ENCODE data around the gene TMEM150C. TPM values are rescaled to one million over a fixed set of nuclear protein-coding genes. Genes with fewer than 3 reads are reported as not detected.

TMEM150C gene
- total RNA-seq = 3.2 TPM in 2 replicates

DNA sequence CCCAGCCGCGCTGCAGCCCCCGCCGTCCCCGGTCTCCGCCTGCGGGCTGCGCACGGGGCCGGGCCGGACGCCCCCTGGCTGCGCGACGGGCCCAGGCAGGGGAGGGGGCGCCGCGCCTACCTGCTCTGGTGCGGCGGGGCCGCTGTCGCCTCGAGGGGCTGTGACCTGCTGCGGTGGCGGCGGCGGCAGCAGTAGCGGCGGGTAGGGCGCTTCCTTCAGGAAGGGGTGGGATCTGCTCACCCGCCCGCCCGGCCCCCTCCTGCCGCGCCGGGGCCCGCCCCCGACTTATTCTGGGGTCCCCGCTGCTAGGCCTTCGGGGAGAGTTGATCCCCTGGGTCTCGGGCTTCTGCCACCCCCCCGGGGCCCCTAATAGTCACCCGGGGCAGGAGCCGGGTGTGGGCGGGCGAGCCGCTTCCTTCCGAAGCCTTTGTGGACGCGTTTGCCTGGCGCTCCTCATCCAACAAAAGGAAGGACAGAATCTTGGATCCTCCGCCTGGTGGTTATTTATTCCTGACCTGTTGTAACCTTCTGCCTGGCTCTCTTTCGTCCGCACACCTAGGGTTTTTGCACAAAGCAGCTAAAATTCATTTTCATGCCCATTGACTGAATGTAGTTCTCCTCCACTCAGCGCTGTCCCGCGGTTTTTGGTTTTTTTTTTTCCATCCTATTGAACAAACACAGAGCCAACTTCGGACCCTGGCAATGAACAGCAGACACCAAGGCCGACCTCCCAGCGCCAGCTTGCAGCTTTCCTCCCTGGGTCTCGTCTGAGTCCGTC lies at the start of gene TMEM150C:
TSS of gene TMEM150C (minus strand) at position 203 of the 778 bp plus-strand sequence. CDS start 57,331 bp downstream, outside the sequence.

Other genes with a start within 250 kb of the TMEM150C start
- 35.4 and 41.0 TPM in 2 replicates for gene HNRNPD, start 188.0 kb downstream of the TMEM150C start, total RNA-seq
- gene HNRNPDL, start 131.5 kb downstream of the TMEM150C start, total RNA-seq = 124 and 250 TPM in 2 replicates
- 58.5 and 64.7 TPM in 2 replicates for gene ENOPH1, start 131.4 kb downstream of the TMEM150C start, total RNA-seq
- gene SCD5, start 236.8 kb upstream of the TMEM150C start, total RNA-seq = 33.1 and 35.6 TPM in 2 replicates